OCI-LY1 (cell line): ENCODE measurements around the gene TICAM2.

Experiments
- H2AFZ ChIP-seq: fragments of 200-600 bp; sonication (generic), shearing (Covaris generic); 2 replicates; pipeline ENCODE4 v1.6.0; 2014; ENCODE audit warnings: antibody characterized with exemption, mild to moderate bottlenecking, low read length
- H3F3A ChIP-seq: fragments of 200-600 bp; sonication (generic), shearing (Covaris generic); 2 replicates; pipeline ENCODE4 v1.6.0; 2014; ENCODE audit warnings: mild to moderate bottlenecking, antibody characterized with exemption, low read length, moderate library complexity; ENCODE audit not compliant: insufficient read depth
- H3K27ac ChIP-seq: fragments of 200-600 bp; sonication (generic); 2 replicates; pipeline ENCODE4 v1.5.1; 2014; ENCODE audit warnings: low read length, mixed run types, mild to moderate bottlenecking, low read depth; ENCODE audit not compliant: poor library complexity, severe bottlenecking
- H3K27me3 ChIP-seq: fragments of 200-600 bp; sonication (generic); 2 replicates; pipeline ENCODE4 v1.6.0; 2014; ENCODE audit warnings: antibody characterized with exemption, mild to moderate bottlenecking, low read length, moderate library complexity; ENCODE audit not compliant: insufficient read depth
- H3K36me3 ChIP-seq: fragments of 200-600 bp; sonication (generic); 2 replicates; pipeline ENCODE4 v1.6.1; 2014; ENCODE audit warnings: mild to moderate bottlenecking, antibody characterized with exemption, low read length, moderate library complexity, mixed read lengths; ENCODE audit not compliant: insufficient read depth
- H3K4me1 ChIP-seq: fragments of 200-600 bp; sonication (generic); 2 replicates; pipeline ENCODE4 v1.5.1; 2014; ENCODE audit warnings: mild to moderate bottlenecking, low read length, moderate library complexity; ENCODE audit not compliant: insufficient read depth, severe bottlenecking
- H3K4me2 ChIP-seq: fragments of 200-600 bp; sonication (generic), shearing (Covaris generic); 2 replicates; pipeline ENCODE4 v1.6.1; 2014; ENCODE audit warnings: low read length
- H3K4me3 ChIP-seq: fragments of 200-600 bp; sonication (generic); 2 replicates; pipeline ENCODE4 v1.5.1; 2014; ENCODE audit warnings: low read length, low read depth, mild to moderate bottlenecking, mixed read lengths; ENCODE audit not compliant: poor library complexity, severe bottlenecking
- H3K79me2 ChIP-seq: fragments of 200-600 bp; shearing (Covaris generic); 2 replicates; pipeline ENCODE4 v1.6.1; 2016; ENCODE audit warnings: mixed run types, low read length, mixed read lengths; ENCODE audit not compliant: insufficient read depth
- H3K9ac ChIP-seq: fragments of 200-600 bp; sonication (generic), shearing (Covaris generic); 2 replicates; pipeline ENCODE4 v1.6.1; 2014; ENCODE audit warnings: mild to moderate bottlenecking, low read length, mixed read lengths
- H3K9me2 ChIP-seq: fragments of 200-600 bp; sonication (generic), shearing (Covaris generic); 2 replicates; pipeline ENCODE4 v1.6.1; 2014; ENCODE audit warnings: low read depth, mild to moderate bottlenecking, low read length, mixed read lengths
- H3K9me3 ChIP-seq: fragments of 200-600 bp; shearing (Covaris generic); 2 replicates; pipeline ENCODE4 v1.6.1; 2014; ENCODE audit warnings: low read length, mixed read lengths
- H4K20me1 ChIP-seq: fragments of 200-600 bp; sonication (generic), shearing (Covaris generic); 2 replicates; pipeline ENCODE4 v1.6.0; 2016; ENCODE audit warnings: mild to moderate bottlenecking, low read length; ENCODE audit not compliant: insufficient read depth
- CTCF ChIP-seq: fragments of 200-600 bp; sonication (generic), shearing (Covaris generic); IDR thresholded peaks from 2 replicates; pipeline ENCODE4 v1.5.1; 2017; ENCODE audit warnings: mild to moderate bottlenecking, antibody characterized with exemption, low read length, moderate library complexity, mixed read lengths
- EZH2 ChIP-seq: fragments of 200-600 bp; sonication (generic), shearing (Covaris generic); IDR thresholded peaks from 2 replicates; pipeline ENCODE4 v1.8.0; 2017; ENCODE audit warnings: borderline replicate concordance, mixed run types, mild to moderate bottlenecking, antibody characterized with exemption, low read length, moderate library complexity, mixed read lengths

Gene TICAM2

DNA sequence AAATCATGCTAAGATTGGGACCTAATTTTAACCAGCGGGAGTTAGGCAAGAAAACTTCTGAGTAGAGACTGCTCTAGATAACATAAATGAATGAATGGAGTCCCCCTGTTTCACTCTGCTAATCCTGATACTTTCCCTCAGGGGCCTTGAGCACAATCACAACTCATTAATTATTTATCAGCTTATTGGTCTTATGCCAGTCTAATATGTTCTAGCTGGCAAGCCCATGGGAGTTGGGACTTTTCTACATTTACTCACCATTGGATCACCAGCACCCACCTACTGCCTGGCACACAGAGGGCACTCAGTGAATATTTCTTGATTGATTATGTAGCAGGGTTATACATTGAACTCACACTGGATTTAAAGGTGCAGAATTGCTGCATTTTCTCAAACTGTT, 37.1 kb upstream of the TICAM2 start:
- no peak for TF ChIP-seq EZH2
- TF ChIP-seq CTCF, result no peak
- peaks cover 3% of the 10 kb centered on the region for H3K4me1 ChIP-seq
- H3K9me3 ChIP-seq, result no peaks in the 10 kb centered on the region
- H3K9ac ChIP-seq, result no peak overlapping the region
- peaks cover 4% of the 10 kb centered on the region; the same call in 1 of the 2 replicates for H3K27me3 ChIP-seq
- no peaks in the 10 kb centered on the region for H4K20me1 ChIP-seq
- no peak overlapping the region for H3K4me2 ChIP-seq
- H3K79me2 ChIP-seq, result no peaks in the 10 kb centered on the region
- no peak overlapping the region for H3K27ac ChIP-seq
- no peak overlapping the region for H2AFZ ChIP-seq
- H3K4me3 ChIP-seq, result no peak overlapping the region
- H3K9me2 ChIP-seq, result no peaks in the 10 kb centered on the region
- H3K36me3 ChIP-seq, result no peaks in the 10 kb centered on the region
- H3F3A ChIP-seq, result no peaks in the 10 kb centered on the region

GRCh38 chr5:115637507-115637906, 35.2 kb upstream of the TICAM2 start:
- Histone ChIP-seq H3K27ac (no peak overlapping the region), H3K4me2 (no peak overlapping the region), H2AFZ (no peak overlapping the region), H3K9me3 (no peaks in the 10 kb centered on the region), H3K27me3 (peaks cover 4% of the 10 kb centered on the region; the same call in 1 of the 2 replicates), H3F3A (no peaks in the 10 kb centered on the region), H3K9me2 (no peaks in the 10 kb centered on the region), H3K79me2 (no peaks in the 10 kb centered on the region), H3K9ac (no peak overlapping the region), H3K4me1 (peaks cover 6% of the 10 kb centered on the region), H3K36me3 (no peaks in the 10 kb centered on the region), H4K20me1 (no peaks in the 10 kb centered on the region), H3K4me3 (no peak overlapping the region)
- TF ChIP-seq CTCF, result no peak

DNA sequence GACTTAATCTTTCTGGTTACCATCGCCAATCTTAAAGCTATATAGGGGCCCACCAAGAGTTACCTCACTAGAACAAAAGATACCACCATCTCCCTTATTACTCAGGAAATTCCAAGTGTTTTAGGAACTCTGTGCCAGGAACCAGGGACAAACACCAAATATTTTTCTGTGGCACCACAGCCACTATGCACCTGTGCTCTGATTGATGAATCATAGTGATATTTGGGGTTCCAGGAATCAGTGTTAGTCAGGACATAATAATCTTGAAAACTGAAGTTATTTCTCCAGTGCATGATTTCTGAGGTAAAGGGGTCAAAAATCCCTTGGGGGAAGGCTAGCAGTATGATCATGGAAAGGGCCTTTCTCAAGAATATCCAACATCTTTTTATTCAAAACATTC, 33.7 kb upstream of the TICAM2 start:
- Histone ChIP-seq H3K36me3 (no peaks in the 10 kb centered on the region), H3K9me2 (no peaks in the 10 kb centered on the region), H3K9ac (no peak overlapping the region), H3K4me3 (no peak overlapping the region), H4K20me1 (no peaks in the 10 kb centered on the region), H3K27me3 (peaks cover 4% of the 10 kb centered on the region; the same call in 1 of the 2 replicates), H3K79me2 (no peaks in the 10 kb centered on the region), H3K27ac (no peak overlapping the region), H2AFZ (no peak overlapping the region), H3K9me3 (no peaks in the 10 kb centered on the region), H3K4me1 (peaks cover 6% of the 10 kb centered on the region), H3K4me2 (no peak overlapping the region), H3F3A (no peaks in the 10 kb centered on the region)
- no peak for TF ChIP-seq CTCF
- no peak for TF ChIP-seq EZH2
